ENCODE results near the gene PPP3CA.

The PPP3CA gene

GRCh38 chr4:101347267-101347556 is at the start of gene PPP3CA:
Gene PPP3CA, minus strand, starts transcription at chr4:101347526.
- DNase-seq (ENCODE audit: low read depth in 1 of 2, low spot score in 1 of 2), result no peak

DNA sequence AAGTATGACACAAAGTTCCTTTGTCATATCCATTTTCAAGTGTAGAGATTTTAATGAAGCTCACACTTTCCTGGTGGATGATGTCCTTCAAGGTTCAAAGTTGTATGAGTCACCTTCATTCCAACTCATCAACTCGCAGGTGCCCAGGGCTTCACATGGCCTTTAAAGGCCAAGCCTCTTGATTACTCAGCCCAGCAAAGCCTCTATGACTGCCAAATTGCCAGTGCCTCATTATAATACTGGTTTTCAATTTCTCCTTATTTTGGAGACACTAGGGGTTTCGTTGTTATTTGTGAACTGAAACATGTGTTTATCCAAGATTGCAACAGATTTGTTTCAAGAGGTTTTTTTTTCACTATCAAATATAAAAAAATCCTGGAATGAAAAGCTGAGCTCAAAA is 45.9 kb upstream of the PPP3CA start:
- DNase-seq (ENCODE audit: low read depth in 1 of 2, low spot score in 1 of 2), result no peak

DNA sequence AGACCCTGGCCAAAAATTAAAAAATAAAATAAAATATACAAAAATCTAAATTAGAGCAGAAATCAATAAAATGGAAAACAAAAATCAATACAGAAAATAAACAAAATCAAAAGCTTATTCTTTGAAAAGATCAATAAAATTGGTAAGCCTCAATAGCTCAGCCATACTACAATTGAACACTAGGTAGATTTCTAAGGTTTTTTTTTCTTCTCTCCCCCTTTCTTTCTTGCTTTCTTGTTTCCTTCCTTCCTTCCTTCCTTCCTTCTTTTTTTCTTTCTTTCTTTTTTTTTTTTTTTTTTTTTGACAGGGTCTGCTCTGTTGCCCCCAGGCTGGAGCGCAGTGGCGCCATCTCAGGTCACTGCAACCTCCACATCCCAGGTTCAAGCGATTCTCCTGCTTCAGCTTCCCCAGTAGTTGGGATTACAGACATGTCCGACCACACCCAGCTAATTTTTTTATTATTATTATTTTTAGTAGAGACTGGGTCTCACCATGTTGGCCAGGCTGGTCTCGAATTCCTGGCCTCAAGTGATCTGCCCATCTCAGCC is 23.4 kb upstream of the PPP3CA start:
- DNase-seq (ENCODE audit: low read depth in 1 of 2, low spot score in 1 of 2), result no peak

- no peak for DNase-seq (ENCODE audit: low read depth in 1 of 2, low spot score in 1 of 2)
Measured at GRCh38 chr4:101367201-101367600, 19.9 kb upstream of the PPP3CA start.

DNA sequence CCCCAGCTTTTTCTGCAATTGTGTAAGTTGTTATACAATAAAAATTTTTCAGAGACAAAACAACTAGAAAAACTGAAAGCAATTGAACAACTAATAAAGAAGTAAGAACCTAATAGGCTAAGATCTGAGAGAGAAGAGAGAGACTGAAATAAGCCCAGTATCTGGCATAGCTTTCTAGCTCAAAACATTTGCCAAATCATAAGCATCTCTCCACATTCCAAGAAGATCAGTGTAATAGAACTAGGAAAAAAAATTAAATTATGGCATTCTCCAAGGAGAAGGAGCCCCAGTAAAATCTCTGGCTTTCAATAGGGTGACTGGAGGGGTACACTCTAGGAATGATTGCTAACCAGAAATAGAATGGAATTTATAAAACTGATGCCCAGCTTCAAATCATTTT is 19.0 kb upstream of the PPP3CA start:
- no peak for DNase-seq (ENCODE audit: low read depth in 1 of 2, low spot score in 1 of 2)

DNA sequence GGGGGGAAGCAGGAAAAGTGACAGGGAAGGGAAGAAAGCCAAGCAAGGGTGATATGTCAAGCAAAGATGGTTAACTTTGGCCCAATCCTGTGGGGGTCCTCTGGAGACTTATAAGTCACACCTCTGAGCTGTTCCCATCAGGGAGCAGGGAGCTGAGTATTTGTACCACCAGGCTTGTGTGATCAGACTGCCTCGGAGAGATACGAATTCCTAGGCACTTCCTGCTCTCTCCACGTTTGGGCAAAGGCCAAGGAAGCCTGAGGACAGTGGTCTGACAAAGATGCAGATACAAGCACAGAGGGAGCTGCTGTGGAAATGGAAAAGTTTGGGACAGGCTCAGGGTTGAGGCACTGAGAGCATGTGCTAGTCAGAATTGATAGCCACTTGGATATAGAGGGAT is 10.4 kb upstream of the PPP3CA start:
- DNase-seq (ENCODE audit: low read depth in 1 of 2, low spot score in 1 of 2), result no peak

DNA sequence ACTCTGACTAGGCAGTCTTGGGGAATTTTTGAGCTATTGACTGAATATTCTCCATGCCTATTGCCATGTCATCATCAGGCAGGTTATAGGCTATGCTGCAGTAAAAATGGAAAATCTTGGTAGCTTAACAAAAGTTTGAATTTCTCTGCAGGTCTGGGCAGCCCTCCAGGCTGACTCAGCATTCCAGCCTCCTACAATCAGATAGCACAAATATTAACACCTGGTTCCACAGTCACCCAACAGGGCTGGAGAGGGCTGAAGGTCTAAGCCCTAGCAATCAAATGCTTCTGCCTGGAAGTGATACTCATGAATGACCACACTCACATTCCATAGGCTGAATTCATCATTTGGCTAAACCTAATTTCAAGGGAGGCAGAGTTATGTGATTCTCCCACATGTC is 9.6 kb upstream of the PPP3CA start:
- no peak for DNase-seq (ENCODE audit: low read depth in 1 of 2, low spot score in 1 of 2)

DNA sequence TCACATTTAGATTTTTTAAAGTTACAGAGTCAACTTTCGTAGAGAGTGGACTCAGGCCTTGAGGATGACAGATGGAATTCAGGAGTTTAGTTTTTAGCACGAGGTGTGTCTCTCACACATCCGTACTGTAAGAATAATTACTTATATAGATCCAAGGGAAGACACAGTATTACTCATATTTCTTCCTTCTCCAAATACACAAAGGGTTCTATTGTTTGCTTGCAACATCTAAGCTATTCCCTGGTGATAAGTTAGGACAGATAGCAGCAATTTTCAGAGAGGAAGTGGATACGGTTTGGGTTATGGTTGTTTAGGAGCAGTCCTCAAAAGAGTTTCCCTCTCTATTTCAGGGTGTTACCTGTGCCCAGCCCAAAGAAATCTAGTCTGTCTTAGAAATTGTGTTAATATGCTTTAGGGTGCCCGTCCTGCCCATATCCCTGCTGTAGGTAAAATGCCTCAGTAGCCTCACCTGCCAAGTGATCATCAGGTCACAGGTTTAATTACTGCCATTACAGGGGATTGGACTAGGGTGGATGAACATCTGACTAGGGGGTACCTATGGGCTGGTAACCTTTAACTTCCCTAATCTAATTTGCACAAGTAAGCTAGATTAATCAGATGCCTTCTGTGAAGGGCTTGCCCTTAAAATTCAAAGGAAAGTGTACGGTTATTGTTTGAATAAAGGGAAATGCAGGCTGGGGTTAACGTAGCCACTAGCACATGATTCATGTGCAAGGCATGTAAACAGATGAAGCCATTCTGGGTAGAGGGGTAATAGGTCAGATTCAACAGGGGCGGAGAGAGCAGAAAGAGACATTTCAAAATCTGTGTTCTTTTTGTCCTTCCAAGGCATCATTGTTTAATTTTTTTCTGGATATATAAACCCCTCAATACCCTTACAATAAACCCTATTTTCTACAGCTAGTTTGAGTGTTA is 8.7 kb upstream of the PPP3CA start:
- DNase-seq (ENCODE audit: low read depth in 1 of 2, low spot score in 1 of 2), result no peak

GRCh38 chr4:101355246-101355645 is 7.9 kb upstream of the PPP3CA start:
- no peak for DNase-seq (ENCODE audit: low read depth in 1 of 2, low spot score in 1 of 2)

DNA sequence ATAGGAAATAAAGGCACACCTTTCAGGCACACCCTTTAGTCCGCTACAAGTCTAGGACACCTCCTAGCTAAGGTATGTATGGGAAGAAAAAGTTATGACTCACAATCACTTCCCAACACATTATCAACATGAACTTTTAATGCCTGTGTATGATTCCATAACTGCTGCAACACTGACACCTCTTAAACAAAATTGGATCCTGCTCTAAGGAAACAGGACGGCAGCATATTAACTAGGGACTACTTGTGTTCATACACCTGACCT is 2.4 kb upstream of the PPP3CA start:
- DNase-seq (ENCODE audit: low read depth in 1 of 2, low spot score in 1 of 2), result no peak

- DNase-seq (ENCODE audit: low read depth in 1 of 2, low spot score in 1 of 2), result no peak
Measured at GRCh38 chr4:101348995-101349800, 1.9 kb upstream of the PPP3CA start.

DNA sequence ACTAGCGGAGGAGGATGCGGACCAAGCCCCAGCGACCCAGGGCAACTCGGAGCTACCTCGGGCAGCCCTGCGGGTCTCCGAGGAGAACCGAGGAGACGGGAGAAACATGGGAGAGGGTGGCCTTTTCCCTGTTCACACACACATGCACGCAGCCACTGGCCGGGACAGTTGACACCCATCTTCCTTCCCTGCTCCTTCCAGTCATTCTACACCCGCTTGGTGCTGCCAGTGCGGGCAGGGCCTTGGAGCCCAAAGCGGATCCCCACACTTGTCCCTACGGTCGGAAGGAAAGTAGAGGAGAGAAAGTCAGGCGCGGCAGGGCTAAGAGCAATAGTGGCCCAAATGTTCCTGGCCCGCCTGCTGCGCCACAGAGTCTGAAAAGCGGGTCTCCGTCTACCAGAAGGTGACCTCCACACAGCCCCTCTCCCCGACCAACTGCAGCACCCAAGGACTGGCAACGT is 1.1 kb upstream of the PPP3CA start:
- no peak for DNase-seq (ENCODE audit: low read depth in 1 of 2, low spot score in 1 of 2)

GRCh38 chr4:101347557-101348366 is 436 bp upstream of the PPP3CA start:
- DNase-seq (ENCODE audit: low read depth in 1 of 2, low spot score in 1 of 2), result peak; percentile 97 to 99

DNA sequence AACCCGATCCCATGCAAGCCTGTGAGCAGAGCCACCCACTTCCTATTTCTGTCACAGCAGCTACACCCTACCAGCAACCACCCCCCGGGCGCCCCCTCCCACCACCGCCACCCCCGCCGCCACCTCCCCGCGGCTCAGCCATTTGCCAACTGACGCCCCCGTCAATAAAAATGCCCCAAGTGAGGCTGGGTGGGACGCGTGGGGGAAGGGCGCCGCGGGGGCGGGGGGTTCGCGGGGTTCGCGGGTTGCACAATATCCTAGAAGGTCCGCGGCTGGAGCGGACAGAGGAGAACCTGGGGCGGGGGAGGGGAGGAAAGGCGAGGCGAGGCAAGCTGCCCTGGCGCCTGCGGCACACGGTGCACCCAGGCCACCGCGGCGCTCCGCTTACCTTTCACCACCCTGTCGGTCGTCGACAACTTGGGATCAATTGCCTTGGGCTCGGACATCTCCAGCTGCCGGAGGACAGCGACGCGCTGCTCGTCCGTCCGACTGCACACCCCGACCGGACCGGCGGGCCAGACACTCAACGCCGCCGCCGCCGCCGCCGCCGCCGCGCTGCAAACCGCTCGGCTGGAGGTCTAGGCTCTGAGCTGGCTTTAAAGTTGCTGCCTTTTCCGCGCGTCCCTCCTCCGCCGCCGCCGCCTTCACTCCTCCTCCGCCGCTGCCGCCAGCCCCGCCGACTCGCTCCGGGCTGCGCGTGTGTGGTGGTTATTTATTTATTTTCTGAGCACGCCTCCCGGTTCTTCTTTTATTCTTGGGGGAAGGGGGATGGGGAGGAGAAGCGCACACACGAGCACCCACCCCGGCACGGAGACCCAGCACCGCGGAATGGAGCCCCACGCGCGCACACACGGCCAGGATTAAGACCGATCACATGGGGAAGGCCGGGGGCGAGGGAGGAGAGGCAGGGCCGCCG is 717 bp downstream of the PPP3CA start:
- DNase-seq (ENCODE audit: low read depth in 1 of 2, low spot score in 1 of 2), result peak in 1 of 2 donors; percentile 10

DNA sequence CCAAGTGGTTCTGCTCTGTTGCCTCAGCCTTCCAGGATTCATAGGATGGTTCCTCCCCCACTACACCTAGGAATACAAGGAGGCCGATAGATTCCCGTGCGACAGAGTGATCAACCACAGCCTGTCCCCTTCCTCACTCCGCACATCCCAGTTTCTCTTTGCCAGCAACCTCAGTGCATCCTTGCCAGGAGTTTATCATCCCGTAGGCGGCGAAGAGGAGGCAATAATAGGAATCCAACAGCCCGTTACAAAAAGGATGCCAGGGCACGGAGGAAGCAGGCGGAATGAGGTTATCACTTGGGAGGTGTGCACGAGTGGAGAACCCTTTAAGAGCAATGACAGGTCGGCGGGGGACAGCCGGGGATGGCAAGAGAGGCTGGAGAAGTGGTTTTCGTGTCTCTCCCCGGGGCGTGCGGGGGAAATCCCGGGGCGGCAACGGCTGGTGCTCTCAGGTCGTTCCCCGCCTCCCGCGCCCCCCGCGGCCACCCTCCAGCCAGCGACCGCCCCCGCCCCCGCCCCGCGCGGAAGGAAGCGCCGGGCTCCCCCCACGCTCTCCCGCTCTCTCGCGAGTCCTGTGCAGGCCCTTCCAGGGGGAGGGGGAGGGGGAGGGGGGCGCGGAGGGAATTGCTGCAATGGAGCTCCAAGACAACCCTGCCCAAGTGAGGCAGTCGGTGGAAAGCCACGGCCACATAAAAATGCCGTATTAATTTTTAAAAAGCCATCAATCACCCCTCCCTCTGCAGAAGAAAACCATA is 1.6 kb downstream of the PPP3CA start:
- peak; percentile 9 to 11 for DNase-seq (ENCODE audit: low read depth in 1 of 2, low spot score in 1 of 2)

DNA sequence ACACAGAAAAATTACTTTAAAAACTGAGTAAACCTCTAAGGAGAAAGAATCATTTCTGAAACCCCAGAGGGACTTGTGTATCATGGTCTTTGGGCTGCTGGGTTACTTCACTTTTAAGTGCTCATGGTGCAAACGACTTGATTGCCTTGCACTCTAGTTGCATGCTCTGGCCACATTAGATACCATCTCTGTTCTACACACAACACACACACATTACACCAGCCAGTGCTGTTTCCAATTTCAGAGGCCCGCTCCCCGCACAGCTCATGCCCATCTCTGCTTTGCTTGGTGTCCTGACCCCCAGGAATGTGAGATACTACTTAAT is 2.1 kb downstream of the PPP3CA start:
- no peak for DNase-seq (ENCODE audit: low read depth in 1 of 2, low spot score in 1 of 2)

DNA sequence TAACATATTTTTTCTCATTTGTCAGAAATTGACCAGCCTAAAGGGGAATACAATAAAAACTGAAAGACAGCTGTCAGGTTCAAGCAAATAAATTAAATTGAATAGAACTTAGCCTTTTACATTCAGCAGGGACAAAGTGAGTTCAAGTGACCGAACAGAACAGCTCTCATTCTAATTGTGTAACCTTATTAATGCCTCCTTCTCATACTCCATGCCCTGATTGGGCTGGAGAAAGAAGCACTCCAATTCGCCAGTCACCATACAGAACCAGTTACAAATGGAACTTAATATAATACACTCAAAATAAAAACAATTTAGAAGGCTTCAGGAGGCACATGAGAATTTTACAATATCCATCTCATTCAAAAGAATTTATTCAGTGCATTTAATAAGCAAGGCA is 8.0 kb downstream of the PPP3CA start:
- DNase-seq (ENCODE audit: low read depth in 1 of 2, low spot score in 1 of 2), result no peak

GRCh38 chr4:101337688-101338087 is 9.6 kb downstream of the PPP3CA start:
- DNase-seq (ENCODE audit: low read depth in 1 of 2, low spot score in 1 of 2), result no peak

GRCh38 chr4:101334963-101335572 is 12.3 kb downstream of the PPP3CA start:
- DNase-seq (ENCODE audit: low read depth in 1 of 2, low spot score in 1 of 2), result no peak

Data from activated CD4-positive, alpha-beta T cell treated with anti-CD3 and anti-CD28 coated beads, Interleukin-2, amount 50 U/mL, for 24 hours (primary cell).